AG09319 (cell line): ENCODE measurements around the gene SCYL1.

Source experiments
- DNase-seq: peaks from one replicate; pipeline ENCODE4 v3.0.0-alpha.2; 2010; ENCODE audit warnings: low read depth; ENCODE audit errors: extremely low read depth
- CTCF ChIP-seq: IDR thresholded peaks from 2 replicates; pipeline ENCODE4 v1.5.1; 2011; ENCODE audit warnings: low read depth, mild to moderate bottlenecking, inconsistent platforms, low read length, moderate library complexity

Gene SCYL1

DNA sequence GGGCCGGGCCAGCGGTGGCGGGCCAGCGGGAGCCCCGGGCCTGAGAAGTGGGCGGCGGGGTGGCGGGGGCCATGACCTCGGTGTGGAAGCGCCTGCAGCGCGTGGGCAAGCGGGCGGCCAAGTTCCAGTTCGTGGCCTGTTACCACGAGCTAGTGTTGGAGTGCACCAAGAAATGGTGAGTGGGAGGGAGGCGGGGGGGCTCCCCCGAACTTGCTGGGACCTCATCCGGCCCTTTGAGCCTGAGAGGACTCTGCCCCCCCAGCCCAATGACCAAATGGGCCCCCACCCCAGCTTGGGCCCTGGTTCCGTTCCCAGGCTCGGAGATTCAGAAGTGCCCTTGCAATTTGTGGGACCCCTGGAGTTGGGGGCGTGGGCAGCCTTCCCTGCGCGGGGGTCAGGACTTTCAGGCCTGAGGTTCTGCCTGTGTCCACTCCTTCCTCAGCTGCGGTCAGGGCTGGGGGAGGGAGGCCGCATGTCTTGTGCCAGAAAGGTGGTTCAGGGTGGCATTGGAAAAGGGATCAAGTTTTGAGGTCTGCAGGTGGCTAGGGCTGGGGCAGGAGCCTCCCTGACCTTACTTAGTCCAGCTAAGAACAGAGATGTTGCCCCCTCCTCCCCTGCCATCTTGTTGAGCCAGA is 51.5 kb downstream of the SCYL1 start:
- DNase-seq = no peak
- TF ChIP-seq CTCF = no peak

DNA sequence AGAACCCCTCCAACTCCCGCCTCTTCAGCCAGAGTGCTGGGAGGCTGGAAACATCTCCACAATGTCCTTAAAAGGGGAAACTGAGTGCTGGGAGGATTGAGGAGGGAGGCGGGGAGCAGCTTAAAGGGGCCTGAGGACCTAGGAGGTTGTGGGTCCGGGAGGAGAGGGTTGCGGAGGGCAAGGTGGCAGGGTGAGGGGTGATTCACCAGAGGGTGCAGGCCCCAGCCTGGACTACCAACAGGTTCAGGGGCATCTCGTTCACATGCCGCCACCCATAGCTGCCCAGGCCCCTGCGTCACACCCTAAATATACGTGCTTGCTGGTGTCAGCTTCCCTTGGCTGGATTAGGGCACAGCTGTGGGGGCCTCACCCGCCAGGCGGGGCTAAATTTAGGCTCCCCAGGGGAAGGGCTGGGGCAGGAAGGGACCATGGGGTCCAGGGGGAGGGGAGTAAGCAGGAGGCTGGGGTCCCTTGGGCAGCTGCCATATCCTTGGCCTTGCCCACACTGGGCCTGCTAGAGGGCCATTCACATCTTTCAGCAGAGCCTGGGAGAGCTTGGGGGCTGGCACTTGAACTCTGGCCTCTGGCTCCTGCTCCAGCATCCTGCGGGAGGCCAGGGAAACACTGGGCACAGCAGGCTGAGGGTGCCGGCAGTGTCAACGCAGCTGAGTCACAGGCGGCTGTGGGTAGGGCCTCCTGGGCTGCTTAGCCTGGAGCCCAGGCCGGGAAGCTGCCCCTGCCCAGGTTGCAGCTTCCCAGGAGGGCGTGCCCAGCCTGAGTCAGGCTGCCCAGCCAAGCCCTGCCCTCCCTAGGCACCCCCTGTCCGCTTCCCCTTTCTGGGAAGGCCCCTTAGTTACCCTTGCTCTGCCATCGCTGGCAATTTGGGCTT is 52.2 kb downstream of the SCYL1 start:
- no peak for TF ChIP-seq CTCF
- DNase-seq = no peak

GRCh38 chr11:65577756-65578109 is 52.9 kb downstream of the SCYL1 start:
- no peak for DNase-seq
- TF ChIP-seq CTCF = no peak

DNA sequence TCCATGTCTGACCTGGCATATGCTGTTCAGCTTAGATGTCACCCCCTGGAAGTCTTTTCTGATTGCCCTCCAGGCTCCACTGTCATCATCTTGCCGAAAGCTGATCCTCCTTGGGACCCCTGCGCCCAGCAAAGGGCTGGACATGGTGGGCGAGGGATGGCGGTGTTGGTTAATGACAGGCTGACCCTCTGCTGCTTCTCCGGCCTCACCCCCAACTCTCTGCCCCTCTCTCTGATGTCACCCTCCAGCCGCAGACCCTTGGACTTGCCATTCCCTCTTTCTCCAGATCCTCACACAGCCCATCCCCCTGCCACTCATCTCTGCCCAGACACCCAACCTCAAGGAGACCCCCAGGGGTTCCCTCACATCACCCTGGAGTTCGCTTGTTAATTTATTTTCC is 53.3 kb downstream of the SCYL1 start:
- no peak for DNase-seq
- no peak for TF ChIP-seq CTCF

- DNase-seq = no peak
- TF ChIP-seq CTCF = no peak
Observed at GRCh38 chr11:65578667-65579066, 53.8 kb downstream of the SCYL1 start.

- no peak for TF ChIP-seq CTCF
- DNase-seq = no peak
Observed at GRCh38 chr11:65579291-65579690, 54.4 kb downstream of the SCYL1 start.

GRCh38 chr11:65580031-65580692 is 55.3 kb downstream of the SCYL1 start:
- no peak for DNase-seq
- TF ChIP-seq CTCF = no peak
